Adrenal gland (tissue), 5 donors: ENCODE data around the gene EXOC4.

Experiments used
- CTCF ChIP-seq, 6 experiments: fragments of 450-650 bp in 4 of 6; fragments of 200-600 bp in 2 of 6; sonication (generic) in 1 of 6; IDR thresholded peaks; 1 replicate in 5 of 6; 2 replicates in 1 of 6; pipeline versions ENCODE4 v1.5.1 to v1.8.0; 2016 to 2021; ENCODE audit warnings: antibody characterized with exemption in 6 of 6, mild to moderate bottlenecking in 2 of 6, moderate library complexity in 1 of 6
- POLR2A ChIP-seq, 2 donors: fragments of 450-650 bp; IDR thresholded peaks; one replicate each; pipeline ENCODE4 v1.6.1; 2017; ENCODE audit warnings: antibody characterized with exemption in 2 of 2, mild to moderate bottlenecking in 2 of 2, moderate library complexity in 1 of 2
- donor health status: DM: no; HTN: no; CAD: no.

GRCh38 chr7:133272336-133272735 is 19.5 kb downstream of the EXOC4 start:
- TF ChIP-seq CTCF (IDR thresholded peaks at IDR 0.05) (no peak), POLR2A (IDR thresholded peaks at IDR 0.05) (no peak)
